WTC11 (cell line): ENCODE data around the gene SNAP25.

Experiments used
- ATF2 ChIP-seq: sonication (generic); formaldehyde crosslinking; IDR thresholded peaks from 2 replicates; pipeline ENCODE4 v1.8.1; 2022; ENCODE audit warnings: low read depth, missing genetic modification reagents, borderline replicate concordance
- CREM ChIP-seq: sonication (generic); formaldehyde crosslinking; IDR thresholded peaks from 2 replicates; pipeline ENCODE4 v1.8.1; 2022; ENCODE audit warnings: mild to moderate bottlenecking, missing genetic modification reagents, moderate library complexity
- CTCF ChIP-seq: fragments of 200-600 bp; IDR thresholded peaks from 2 replicates; pipeline ENCODE4 v1.8.0; 2022; ENCODE audit warnings: antibody characterized with exemption
- ELF4 ChIP-seq: sonication (generic); formaldehyde crosslinking; IDR thresholded peaks from 2 replicates; pipeline ENCODE4 v1.8.1; 2022; ENCODE audit warnings: low read depth, mild to moderate bottlenecking, moderate library complexity, missing genetic modification reagents
- ETV6 ChIP-seq: sonication (generic); formaldehyde crosslinking; IDR thresholded peaks from 2 replicates; pipeline ENCODE4 v1.8.1; 2022; ENCODE audit warnings: mild to moderate bottlenecking, missing genetic modification reagents
- FOXP1 ChIP-seq: sonication (generic); formaldehyde crosslinking; IDR thresholded peaks from 2 replicates; pipeline ENCODE4 v1.8.0; 2022; ENCODE audit warnings: missing genetic modification reagents, mild to moderate bottlenecking, moderate library complexity, borderline replicate concordance
- MAX ChIP-seq: sonication (generic); formaldehyde crosslinking; IDR thresholded peaks from 2 replicates; pipeline ENCODE4 v1.8.0; 2022; ENCODE audit warnings: mild to moderate bottlenecking, missing genetic modification reagents
- PREB ChIP-seq: sonication (generic); formaldehyde crosslinking; IDR thresholded peaks from 2 replicates; pipeline ENCODE4 v1.8.1; 2022; ENCODE audit warnings: mild to moderate bottlenecking, missing genetic modification reagents, moderate library complexity, borderline replicate concordance
- TEAD4 ChIP-seq: sonication (generic); formaldehyde crosslinking; IDR thresholded peaks from 2 replicates; pipeline ENCODE4 v1.8.0; 2022; ENCODE audit warnings: mild to moderate bottlenecking, missing genetic modification reagents
- USF2 ChIP-seq: sonication (generic); formaldehyde crosslinking; IDR thresholded peaks from 2 replicates; pipeline ENCODE4 v1.8.1; 2023; ENCODE audit warnings: mild to moderate bottlenecking, missing genetic modification reagents, moderate library complexity

GRCh38 chr20:10319855-10320254 is 101.2 kb downstream of the SNAP25 start:
- TF ChIP-seq PREB (CRISPR knock-in tag) (no peak), CTCF (no peak), MAX (CRISPR knock-in tag) (no peak), FOXP1 (CRISPR knock-in tag) (no peak), ATF2 (CRISPR knock-in tag) (no peak), CREM (CRISPR knock-in tag) (no peak), ELF4 (CRISPR knock-in tag) (no peak), USF2 (CRISPR knock-in tag) (no peak), ETV6 (CRISPR knock-in tag) (no peak), TEAD4 (no peak)
